Measurements from ENCODE around the gene TOX2. TPM values are rescaled to one million over a fixed set of nuclear protein-coding genes. Genes with fewer than 3 reads are reported as not detected.

Gene TOX2
- total and polyA plus RNA-seq, 2 of the 8 experiments (the other 6 are each of a cell fraction or from before 2014, with no cell fraction given) = 1.8 to 3.4 TPM

DNA sequence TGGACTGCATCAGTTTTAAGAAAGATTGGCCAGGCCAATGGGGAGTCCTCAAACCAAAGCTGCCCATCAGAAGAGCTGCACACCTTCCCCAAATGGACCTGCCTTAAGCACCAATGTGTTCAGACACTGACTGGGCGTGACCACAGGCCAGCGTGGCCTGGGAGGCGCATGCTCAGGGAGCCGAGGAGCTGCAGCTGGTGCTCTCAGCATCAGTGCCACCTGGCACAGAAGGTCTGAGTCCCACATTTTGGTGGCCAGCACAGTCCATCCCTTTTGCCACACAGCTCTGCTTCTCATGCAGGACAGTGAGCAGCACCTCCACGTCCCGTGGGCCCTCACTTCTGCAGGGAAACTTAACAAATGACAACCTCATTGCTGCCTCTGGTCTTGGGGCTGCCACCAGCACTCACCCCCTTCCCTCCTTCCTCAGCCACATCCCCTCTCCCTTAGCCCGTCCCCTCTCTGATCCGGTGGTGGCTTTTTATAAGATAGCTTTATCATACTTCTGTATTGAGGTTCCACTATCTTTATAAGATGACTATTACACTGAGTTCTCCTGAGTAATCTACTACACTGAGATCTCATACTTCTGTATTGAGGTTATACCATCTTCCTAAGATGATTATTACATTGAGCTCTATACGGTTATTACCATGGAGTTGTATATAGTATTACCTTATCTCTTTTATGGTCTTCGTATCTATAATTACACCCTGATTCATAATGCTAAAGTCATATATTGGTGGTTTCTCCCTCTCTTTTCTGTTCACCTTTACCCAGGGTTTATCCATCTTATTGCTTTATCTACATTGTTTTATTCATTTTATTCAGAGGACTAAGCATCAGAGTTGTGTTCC, 109.1 kb downstream of the TOX2 start (continued):
- TF ChIP-seq, protein P1, sequence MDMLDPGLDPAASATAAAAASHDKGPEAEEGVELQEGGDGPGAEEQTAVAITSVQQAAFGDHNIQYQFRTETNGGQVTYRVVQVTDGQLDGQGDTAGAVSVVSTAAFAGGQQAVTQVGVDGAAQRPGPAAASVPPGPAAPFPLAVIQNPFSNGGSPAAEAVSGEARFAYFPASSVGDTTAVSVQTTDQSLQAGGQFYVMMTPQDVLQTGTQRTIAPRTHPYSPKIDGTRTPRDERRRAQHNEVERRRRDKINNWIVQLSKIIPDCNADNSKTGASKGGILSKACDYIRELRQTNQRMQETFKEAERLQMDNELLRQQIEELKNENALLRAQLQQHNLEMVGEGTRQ (IDR thresholded peaks at IDR 0.05; ENCODE audit: low read length) = no peak
- TF ChIP-seq, protein P2, sequence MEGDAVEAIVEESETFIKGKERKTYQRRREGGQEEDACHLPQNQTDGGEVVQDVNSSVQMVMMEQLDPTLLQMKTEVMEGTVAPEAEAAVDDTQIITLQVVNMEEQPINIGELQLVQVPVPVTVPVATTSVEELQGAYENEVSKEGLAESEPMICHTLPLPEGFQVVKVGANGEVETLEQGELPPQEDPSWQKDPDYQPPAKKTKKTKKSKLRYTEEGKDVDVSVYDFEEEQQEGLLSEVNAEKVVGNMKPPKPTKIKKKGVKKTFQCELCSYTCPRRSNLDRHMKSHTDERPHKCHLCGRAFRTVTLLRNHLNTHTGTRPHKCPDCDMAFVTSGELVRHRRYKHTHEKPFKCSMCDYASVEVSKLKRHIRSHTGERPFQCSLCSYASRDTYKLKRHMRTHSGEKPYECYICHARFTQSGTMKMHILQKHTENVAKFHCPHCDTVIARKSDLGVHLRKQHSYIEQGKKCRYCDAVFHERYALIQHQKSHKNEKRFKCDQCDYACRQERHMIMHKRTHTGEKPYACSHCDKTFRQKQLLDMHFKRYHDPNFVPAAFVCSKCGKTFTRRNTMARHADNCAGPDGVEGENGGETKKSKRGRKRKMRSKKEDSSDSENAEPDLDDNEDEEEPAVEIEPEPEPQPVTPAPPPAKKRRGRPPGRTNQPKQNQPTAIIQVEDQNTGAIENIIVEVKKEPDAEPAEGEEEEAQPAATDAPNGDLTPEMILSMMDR (IDR thresholded peaks at IDR 0.05; ENCODE audit: control extremely low read depth in 1 of 3, insufficient read depth in 1 of 3, low read depth in 1 of 3, low read length in 3 of 3) = no peak

Measured in H1 (cell line).